Naive B cell (primary cell): ENCODE data around the gene EDDM3A. TPM values are rescaled to one million over a fixed set of nuclear protein-coding genes. Genes with fewer than 3 reads are reported as not detected.

ENCODE experiments used
- ATAC-seq, 2 donors: fragments of 150-1000 bp; cut with Tn5 transposase; 2 replicates each; pipeline ENCODE4 v1.10.0; 2021; ENCODE audit warnings: low read depth in 2 of 2, mild to moderate bottlenecking in 2 of 2, moderate library complexity in 2 of 2
- DNase-seq: peaks from one replicate; pipeline ENCODE4 v3.0.0; 2022
- H3K27ac Mint-ChIP-seq, 6 donors: one replicate each; pipeline ENCODE4 v1.8.0; 2020 to 2022; ENCODE audit warnings: mild to moderate bottlenecking in 6 of 6, mixed read lengths in 6 of 6, moderate library complexity in 5 of 6, inconsistent platforms in 2 of 6
- H3K27me3 Mint-ChIP-seq, 3 donors: one replicate each; pipeline ENCODE4 v1.8.0; 2021 to 2022; ENCODE audit warnings: mixed read lengths in 3 of 3, mild to moderate bottlenecking in 1 of 3
- H3K36me3 Mint-ChIP-seq, 2 donors: one replicate each; pipeline ENCODE4 v1.8.0; 2020 to 2022; ENCODE audit warnings: mixed read lengths in 2 of 2, inconsistent platforms in 1 of 2, mild to moderate bottlenecking in 1 of 2
- H3K4me1 Mint-ChIP-seq, 3 donors: one replicate each; pipeline ENCODE4 v1.8.0; 2020 to 2022; ENCODE audit warnings: mixed read lengths in 3 of 3, inconsistent platforms in 1 of 3, mild to moderate bottlenecking in 1 of 3, moderate library complexity in 1 of 3
- H3K4me3 Mint-ChIP-seq, 8 donors: one replicate each; pipeline ENCODE4 v1.8.0; 2020 to 2022; ENCODE audit warnings: mild to moderate bottlenecking in 8 of 8, mixed read lengths in 8 of 8, moderate library complexity in 8 of 8, inconsistent platforms in 2 of 8
- H3K9me3 Mint-ChIP-seq, 7 donors: one replicate each; pipeline ENCODE4 v1.8.0; 2020 to 2022; ENCODE audit warnings: mixed read lengths in 7 of 7, mild to moderate bottlenecking in 5 of 7, inconsistent platforms in 2 of 7, moderate library complexity in 1 of 7
- polyA plus RNA-seq, 6 donors: library from polyadenylated mRNA; unstranded; fragments of 300-500 nt; fragmentation: Illumina TruSeq; gene quantifications; one replicate each; pipeline ENCODE4 v1.2.3, GENCODE V29; 2021; ENCODE audit warnings: low read depth in 6 of 6

The EDDM3A gene
- polyA plus RNA-seq, 6 donors from 2014 or later, result 0.31 to 0.52 (median 0.47) TPM; not detected in 3

GRCh38 chr14:20797164-20797563, 51.5 kb downstream of the EDDM3A start:
- no peaks in the 10 kb centered on the region for H3K9me3 Mint-ChIP-seq
- no peak overlapping the region for H3K4me3 Mint-ChIP-seq
- DNase-seq (no peak), ATAC-seq (no peak)
- no peaks in the 10 kb centered on the region for H3K27me3 Mint-ChIP-seq
- H3K27ac Mint-ChIP-seq, result no peak overlapping the region
- peaks cover 24 to 52% (median 43%) of the 10 kb centered on the region in 3 donors for H3K4me1 Mint-ChIP-seq
- no peaks in the 10 kb centered on the region for H3K36me3 Mint-ChIP-seq

Other genes starting within 250 kb of the EDDM3A start
- under 1 TPM in 3 of 6 donors, not detected in 3; 0.23 to 0.45 (median 0.37) TPM for gene RNASE10, start 240.3 kb upstream of the EDDM3A start, polyA plus RNA-seq
- not detected for gene RNASE9, start 184.8 kb upstream of the EDDM3A start, polyA plus RNA-seq
- gene RNASE11, start 157.9 kb upstream of the EDDM3A start, polyA plus RNA-seq, result not detected
- gene RNASE12, start 154.5 kb upstream of the EDDM3A start, polyA plus RNA-seq, result not detected
- gene OR6S1, start 104.2 kb upstream of the EDDM3A start, polyA plus RNA-seq, result not detected
- gene RNASE4, start 61.3 kb upstream of the EDDM3A start, polyA plus RNA-seq, result under 1 TPM in 5 of 6 donors, not detected in 1; 0.18 to 0.61 (median 0.34) TPM
- under 1 TPM in 3 of 6 donors, not detected in 3; 0.53 to 0.63 (median 0.57) TPM for gene ANG, start 57.1 kb upstream of the EDDM3A start, polyA plus RNA-seq
- gene EDDM3B, start 22.5 kb downstream of the EDDM3A start, polyA plus RNA-seq, result not detected
- gene RNASE6, start 35.4 kb downstream of the EDDM3A start, polyA plus RNA-seq, result 100 to 1,000 TPM in 5 of 6 donors, 10 to 100 TPM in 1; 94.0 to 368 (median 337) TPM
- under 1 TPM in 1 of 6 donors, not detected in 5; 0.40 TPM for gene RNASE1, start 57.0 kb downstream of the EDDM3A start, polyA plus RNA-seq
- not detected for gene RNASE3, start 145.5 kb downstream of the EDDM3A start, polyA plus RNA-seq
- 1 to 10 TPM in 2 of 6 donors, under 1 TPM in 1, not detected in 3; 0.41 to 1.7 (median 1.3) TPM for gene RNASE2, start 209.6 kb downstream of the EDDM3A start, polyA plus RNA-seq
- 10 to 100 TPM; 53.0 to 73.5 (median 59.7) TPM for gene METTL17, start 244.1 kb downstream of the EDDM3A start, polyA plus RNA-seq